Right cardiac atrium (tissue), 5 donors: ENCODE results near the gene SRRM3. TPM values are rescaled to one million over a fixed set of nuclear protein-coding genes. Genes with fewer than 3 reads are reported as not detected.
"Not testable (repeated sequence)": the region's sequence is repeated elsewhere in the genome, so short reads cannot be mapped to it uniquely, and the experiment has no call there.

Experiments used
- ATAC-seq, 2 donors: fragments of 200-7000 bp; cut with Tn5 transposase; one replicate each; pipeline versions ENCODE4 v1.8.0 to v1.9.1; 2020; ENCODE audit warnings: moderate library complexity in 2 of 2, mild to moderate bottlenecking in 1 of 2
- DNase-seq, 3 donors: peaks; one replicate each; pipeline ENCODE4 v3.0.0-alpha.2; 2020
- H3K27ac ChIP-seq: one replicate; pipeline ENCODE4 v1.5.1; 2013; ENCODE audit warnings: mild to moderate bottlenecking, low read length, control low read depth, moderate library complexity
- H3K27me3 ChIP-seq: one replicate; pipeline ENCODE4 v1.6.1; 2013; ENCODE audit not compliant: control insufficient read depth, insufficient read depth
- H3K4me1 ChIP-seq: one replicate; pipeline ENCODE4 v1.6.1; 2013; ENCODE audit warnings: low read length; ENCODE audit not compliant: control insufficient read depth, insufficient read depth
- H3K4me3 ChIP-seq: one replicate; pipeline ENCODE4 v1.5.1; 2013; ENCODE audit warnings: low read length, control low read depth
- H3K9me3 ChIP-seq: one replicate; pipeline ENCODE4 v1.6.1; 2013; ENCODE audit warnings: low read length; ENCODE audit not compliant: control insufficient read depth
- WGBS: extraction: QIAGEN DNeasy Blood & Tissue Kit; methylation state at CpG from one replicate; pipeline ENCODE4 v1.1.7; 2013; 5-methylcytosine and 5-hydroxymethylcytosine counted together
- intact Hi-C, 4 donors: fragments of 100-400 bp; cut with DNase I; formaldehyde crosslinking; loops; one replicate each; pipeline versions ENCODE4 v1.11.0 to v1.14.0; 2022 to 2023
- polyA plus RNA-seq: library from polyadenylated mRNA; stranded (reverse); fragments of 200-250 nt; gene quantifications from one replicate; pipeline ENCODE4 v1.2.3, GENCODE V29; 2013
- total RNA-seq, 4 donors: library from RNA; stranded (reverse); fragmentation: NEBNext Ultra II Directional; extraction: Animal tissue kit (Norgen Biotek cat#: 25700); gene quantifications; one replicate each; pipeline ENCODE4 v1.2.1, GENCODE V29; 2021
- donor health status: healthy with polysubstance abuse.
- donor health status: DM: no; HTN: yes; CAD: no.
- donor health status: DM: no; HTN: no; CAD: no.
- donor health status: DM: no; HTN: yes; CAD: no; lungs with severe emphysema.
- donor health status: DM: yes; HTN: yes; CAD: no.

The SRRM3 gene
- total and polyA plus RNA-seq, 5 donors: 20.6 to 52.8 (median 25.0) TPM

DNA sequence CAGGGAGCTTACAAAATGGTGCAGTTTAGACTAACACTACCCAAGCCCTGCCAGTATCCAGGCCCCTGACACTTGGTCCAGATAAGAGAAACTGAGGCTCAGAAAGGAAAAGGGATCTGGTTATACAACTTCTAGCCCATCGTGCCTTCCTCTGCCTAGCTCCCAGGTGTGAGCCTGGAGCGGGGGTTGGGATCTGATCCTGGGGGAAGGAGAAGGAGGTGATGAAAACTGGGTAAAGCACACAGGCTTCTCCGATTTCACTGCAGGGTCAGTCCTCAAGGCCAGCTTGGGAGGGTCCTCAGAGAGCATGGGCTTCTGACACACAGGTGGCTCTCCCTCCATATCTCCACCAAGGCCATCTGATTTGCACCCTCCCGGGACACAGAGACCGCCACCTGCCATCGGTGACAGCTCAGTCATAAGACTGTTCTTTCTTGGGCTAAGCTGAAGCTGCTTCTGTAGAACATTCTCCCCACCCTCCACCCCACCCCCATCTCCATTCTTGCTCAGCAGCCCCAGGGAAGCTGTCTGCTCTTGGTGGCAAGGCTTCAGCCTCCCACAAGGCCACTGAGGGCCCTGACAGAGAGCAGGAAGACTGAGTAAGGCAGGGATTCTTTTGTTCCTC is 16.4 kb downstream of the SRRM3 start:
- DNase-seq: no peak
- no peaks in the 10 kb centered on the region for H3K27me3 ChIP-seq
- WGBS: 32% methylated on average over 6 of the region's 6 CpGs

GRCh38 chr7:76220185-76221057 is 18.7 kb downstream of the SRRM3 start:
- Histone ChIP-seq H3K4me3 (no peak overlapping the region), H3K4me1 (no peaks in the 10 kb centered on the region), H3K27me3 (no peaks in the 10 kb centered on the region), H3K27ac (no peak overlapping the region), H3K9me3 (no peaks in the 10 kb centered on the region)
- peak; percentile 34 to 45 for ATAC-seq
- intact Hi-C loops: no loop called here
- 17% methylated on average over 16 of the region's 16 CpGs for WGBS
- DNase-seq: peak; percentile 53 to 68 (median 62)

More for the DNA sequence above, 16.4 kb downstream of the SRRM3 start:
- H3K27ac ChIP-seq: no peak overlapping the region
- no peak for ATAC-seq
- no peaks in the 10 kb centered on the region for H3K9me3 ChIP-seq
- no peaks in the 10 kb centered on the region for H3K4me1 ChIP-seq
- no peak overlapping the region for H3K4me3 ChIP-seq
- intact Hi-C loops: no loop called here

- ATAC-seq (no peak), DNase-seq (no peak)
- Histone ChIP-seq H3K4me3 (no peak overlapping the region), H3K9me3 (no peaks in the 10 kb centered on the region), H3K27me3 (no peaks in the 10 kb centered on the region), H3K27ac (no peak overlapping the region), H3K4me1 (no peaks in the 10 kb centered on the region)
- intact Hi-C loops: no loop called here
- WGBS: 72% methylated on average over 2 of the region's 2 CpGs
These were observed 20.6 kb downstream of the SRRM3 start for GRCh38 chr7:76222333-76222732.

- ATAC-seq (no peak), DNase-seq (no peak)
- Histone ChIP-seq H3K4me3 (no peak overlapping the region), H3K27me3 (no peaks in the 10 kb centered on the region), H3K4me1 (no peaks in the 10 kb centered on the region), H3K9me3 (no peaks in the 10 kb centered on the region), H3K27ac (no peak overlapping the region)
- intact Hi-C loops: no loop called here
- 61% methylated on average over 5 of the region's 5 CpGs for WGBS
These were observed 21.1 kb downstream of the SRRM3 start for GRCh38 chr7:76222839-76223238.

GRCh38 chr7:76223286-76223972 is 21.7 kb downstream of the SRRM3 start:
- H3K27me3 ChIP-seq: no peaks in the 10 kb centered on the region
- WGBS: 9% methylated on average over 3 of the region's 3 CpGs

DNA sequence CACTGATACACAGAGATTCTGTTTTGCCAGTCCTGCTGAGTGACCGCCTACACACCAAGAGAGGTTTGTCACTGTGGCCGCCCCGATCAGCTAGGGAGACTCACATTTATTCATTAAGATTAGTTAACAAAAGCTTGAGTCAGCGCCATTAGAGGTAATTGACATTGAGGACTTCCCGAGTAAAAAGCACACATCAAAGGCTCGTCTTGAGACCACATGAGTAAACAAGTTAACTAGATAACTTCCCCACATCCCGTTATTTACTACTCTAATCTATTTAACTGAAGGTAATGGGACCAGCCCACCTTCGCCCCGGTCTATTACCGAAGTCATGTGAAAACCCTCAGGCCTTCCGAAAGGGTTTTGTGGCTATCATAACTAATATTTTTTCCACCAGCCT is 23.0 kb downstream of the SRRM3 start:
- Histone ChIP-seq H3K27me3 (no peaks in the 10 kb centered on the region), H3K27ac (no peak overlapping the region), H3K9me3 (no peaks in the 10 kb centered on the region), H3K4me1 (no peaks in the 10 kb centered on the region), H3K4me3 (no peak overlapping the region)
- 38% methylated on average over 11 of the region's 11 CpGs for WGBS
- intact Hi-C loops: no loop called here
- ATAC-seq (no peak), DNase-seq (no peak)

More at GRCh38 chr7:76223286-76223972, 21.7 kb downstream of the SRRM3 start:
- H3K4me1 ChIP-seq: no peaks in the 10 kb centered on the region
- no peak for ATAC-seq
- DNase-seq: no peak
- no peak overlapping the region for H3K4me3 ChIP-seq
- H3K9me3 ChIP-seq: no peaks in the 10 kb centered on the region
- H3K27ac ChIP-seq: no peak overlapping the region
- intact Hi-C loops: no loop called here

DNA sequence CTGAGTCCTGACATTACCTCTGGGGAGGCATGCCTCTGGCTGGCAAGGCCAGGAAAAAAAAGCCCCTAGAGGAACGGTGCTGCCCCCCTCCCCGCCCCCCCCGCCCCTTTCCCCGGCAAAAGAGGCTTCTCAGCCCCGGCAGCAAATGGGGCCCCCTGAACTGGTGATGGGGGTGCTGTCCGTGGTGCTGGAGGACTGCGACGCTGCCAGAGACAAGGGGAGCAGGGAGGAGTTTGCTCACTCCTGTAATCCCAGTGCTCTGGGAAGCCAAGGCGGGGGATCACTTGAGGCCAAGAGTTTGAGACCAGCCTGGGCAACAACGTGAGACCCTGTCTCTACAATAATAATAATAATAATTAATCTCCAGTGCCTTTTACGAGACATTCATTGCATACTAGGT is 23.7 kb downstream of the SRRM3 start:
- no peaks in the 10 kb centered on the region for H3K9me3 ChIP-seq
- 13% methylated on average over 10 of the region's 11 CpGs for WGBS
- DNase-seq (peak in 2 of 3 donors; percentile 65 to 69), ATAC-seq (no peak)
- no peaks in the 10 kb centered on the region for H3K27me3 ChIP-seq
- no peak overlapping the region for H3K27ac ChIP-seq
- intact Hi-C loops: no loop called here
- H3K4me1 ChIP-seq: no peaks in the 10 kb centered on the region
- no peak overlapping the region for H3K4me3 ChIP-seq

DNA sequence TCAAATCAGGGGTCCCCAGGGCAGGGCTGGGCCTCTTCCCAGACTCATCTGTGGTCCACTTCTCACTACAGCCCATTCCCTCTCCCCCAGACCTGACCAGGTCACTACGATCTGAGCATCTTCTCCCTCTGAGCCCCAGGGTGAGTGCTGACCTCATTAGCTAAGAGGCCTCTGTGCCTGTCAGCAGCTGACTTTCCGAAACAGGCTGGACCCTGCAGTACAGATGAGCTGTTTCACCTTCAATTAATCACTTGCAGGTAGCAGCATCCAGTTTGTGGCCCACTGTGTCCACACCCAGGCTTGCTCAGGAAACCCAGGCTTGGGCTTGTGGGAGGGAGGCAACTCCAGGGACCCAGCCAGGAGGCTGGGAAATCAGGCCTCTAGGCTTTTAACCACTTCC is 24.3 kb downstream of the SRRM3 start:
- 59% methylated on average over 2 of the region's 2 CpGs for WGBS
- intact Hi-C loops: no loop called here
- H3K4me3 ChIP-seq: no peak overlapping the region
- no peaks in the 10 kb centered on the region for H3K27me3 ChIP-seq
- no peak for DNase-seq
- no peaks in the 10 kb centered on the region for H3K4me1 ChIP-seq
- ATAC-seq: no peak
- no peaks in the 10 kb centered on the region for H3K9me3 ChIP-seq
- H3K27ac ChIP-seq: no peak overlapping the region

GRCh38 chr7:76226878-76227423 is 25.3 kb downstream of the SRRM3 start:
- DNase-seq, H3K27ac ChIP-seq, H3K9me3 ChIP-seq, H3K4me3 ChIP-seq, intact Hi-C loops, H3K4me1 ChIP-seq, H3K27me3 ChIP-seq, ATAC-seq: not testable (repeated sequence)
- WGBS: 77% methylated on average over 1 of the region's 1 CpG

GRCh38 chr7:76230214-76230613 is 28.5 kb downstream of the SRRM3 start:
- ATAC-seq: no peak
- intact Hi-C loops: no loop called here
- Histone ChIP-seq H3K4me1 (no peaks in the 10 kb centered on the region), H3K27me3 (no peaks in the 10 kb centered on the region), H3K9me3 (no peaks in the 10 kb centered on the region), H3K4me3 (no peak overlapping the region), H3K27ac (no peak overlapping the region)
- WGBS: 81% methylated on average over 5 of the region's 5 CpGs
- no peak for DNase-seq

DNA sequence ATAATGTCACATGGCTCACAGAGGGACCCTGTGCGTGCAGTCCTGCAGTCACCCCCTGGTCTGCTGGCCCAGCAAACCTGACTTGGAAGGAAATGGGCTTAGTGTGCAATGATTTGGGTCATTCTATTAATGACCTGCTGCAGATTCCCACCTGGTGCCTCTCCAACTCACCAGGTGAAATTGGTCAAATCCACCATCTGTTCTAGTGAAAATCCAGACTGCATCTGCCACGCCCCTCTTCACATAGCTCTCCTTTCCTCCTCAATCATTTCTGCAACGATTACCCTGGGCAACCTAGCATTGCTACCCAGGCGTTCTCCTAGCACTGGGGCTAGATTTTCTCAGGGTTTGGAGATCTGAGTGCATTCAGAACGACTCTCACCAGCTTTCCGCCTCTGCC is 29.4 kb downstream of the SRRM3 start:
- H3K27me3 ChIP-seq: no peaks in the 10 kb centered on the region
- no peaks in the 10 kb centered on the region for H3K4me1 ChIP-seq
- H3K27ac ChIP-seq: no peak overlapping the region
- WGBS: 64% methylated on average over 6 of the region's 6 CpGs
- intact Hi-C loops: no loop called here
- ATAC-seq: no peak
- no peaks in the 10 kb centered on the region for H3K9me3 ChIP-seq
- H3K4me3 ChIP-seq: no peak overlapping the region
- DNase-seq: no peak
